Measurements from ENCODE around the gene HYDIN.
"Not testable (repeated sequence)": the region's sequence is repeated elsewhere in the genome, so short reads cannot be mapped to it uniquely, and the experiment has no call there.

Gene HYDIN

GRCh38 chr16:71105881-71106280 lies 124.6 kb downstream of the HYDIN start:
- H3K4me1 ChIP-seq (ENCODE audit: control insufficient read depth, insufficient read depth, low read length); H3K9me3 ChIP-seq (ENCODE audit: control insufficient read depth in 2 of 2, low read length in 2 of 2); H3K9ac ChIP-seq (ENCODE audit: low read length in 2 of 2); H3K27me3 ChIP-seq (ENCODE audit: control insufficient read depth in 1 of 2, insufficient read depth in 2 of 2, low read length in 2 of 2); H3K4me3 ChIP-seq (ENCODE audit: low read length in 2 of 2); H3K27ac ChIP-seq (ENCODE audit: low read length); H3K36me3 ChIP-seq (ENCODE audit: control insufficient read depth in 2 of 2, insufficient read depth in 2 of 2, low read length in 2 of 2): not testable (repeated sequence)

GRCh38 chr16:71083573-71083972 lies 146.9 kb downstream of the HYDIN start:
- not testable (repeated sequence) for H3K4me1 ChIP-seq (ENCODE audit: control insufficient read depth, insufficient read depth, low read length); H3K36me3 ChIP-seq (ENCODE audit: control insufficient read depth in 2 of 2, insufficient read depth in 2 of 2, low read length in 2 of 2); H3K4me3 ChIP-seq (ENCODE audit: low read length in 2 of 2); H3K27me3 ChIP-seq (ENCODE audit: control insufficient read depth in 1 of 2, insufficient read depth in 2 of 2, low read length in 2 of 2); H3K27ac ChIP-seq (ENCODE audit: low read length); H3K9ac ChIP-seq (ENCODE audit: low read length in 2 of 2); H3K9me3 ChIP-seq (ENCODE audit: control insufficient read depth in 2 of 2, low read length in 2 of 2)

- H3K4me1 ChIP-seq (ENCODE audit: control insufficient read depth, insufficient read depth, low read length); H3K36me3 ChIP-seq (ENCODE audit: control insufficient read depth in 2 of 2, insufficient read depth in 2 of 2, low read length in 2 of 2); H3K9me3 ChIP-seq (ENCODE audit: control insufficient read depth in 2 of 2, low read length in 2 of 2); H3K27ac ChIP-seq (ENCODE audit: low read length); H3K4me3 ChIP-seq (ENCODE audit: low read length in 2 of 2); H3K27me3 ChIP-seq (ENCODE audit: control insufficient read depth in 1 of 2, insufficient read depth in 2 of 2, low read length in 2 of 2); H3K9ac ChIP-seq (ENCODE audit: low read length in 2 of 2): not testable (repeated sequence)
Measured at GRCh38 chr16:71080777-71081176, 149.7 kb downstream of the HYDIN start.

GRCh38 chr16:71080262-71080661 lies 150.3 kb downstream of the HYDIN start:
- not testable (repeated sequence) for H3K36me3 ChIP-seq (ENCODE audit: control insufficient read depth in 2 of 2, insufficient read depth in 2 of 2, low read length in 2 of 2); H3K27ac ChIP-seq (ENCODE audit: low read length); H3K4me1 ChIP-seq (ENCODE audit: control insufficient read depth, insufficient read depth, low read length)

GRCh38 chr16:71070651-71071050 lies 159.9 kb downstream of the HYDIN start:
- H3K36me3 ChIP-seq (ENCODE audit: control insufficient read depth in 2 of 2, insufficient read depth in 2 of 2, low read length in 2 of 2); H3K27ac ChIP-seq (ENCODE audit: low read length); H3K9ac ChIP-seq (ENCODE audit: low read length in 2 of 2); H3K4me3 ChIP-seq (ENCODE audit: low read length in 2 of 2); H3K4me1 ChIP-seq (ENCODE audit: control insufficient read depth, insufficient read depth, low read length); H3K9me3 ChIP-seq (ENCODE audit: control insufficient read depth in 2 of 2, low read length in 2 of 2); H3K27me3 ChIP-seq (ENCODE audit: control insufficient read depth in 1 of 2, insufficient read depth in 2 of 2, low read length in 2 of 2): not testable (repeated sequence)

More at GRCh38 chr16:71080262-71080661, 150.3 kb downstream of the HYDIN start:
- not testable (repeated sequence) for H3K9ac ChIP-seq (ENCODE audit: low read length in 2 of 2); H3K9me3 ChIP-seq (ENCODE audit: control insufficient read depth in 2 of 2, low read length in 2 of 2); H3K27me3 ChIP-seq (ENCODE audit: control insufficient read depth in 1 of 2, insufficient read depth in 2 of 2, low read length in 2 of 2); H3K4me3 ChIP-seq (ENCODE audit: low read length in 2 of 2)

- not testable (repeated sequence) for H3K27me3 ChIP-seq (ENCODE audit: control insufficient read depth in 1 of 2, insufficient read depth in 2 of 2, low read length in 2 of 2); H3K9ac ChIP-seq (ENCODE audit: low read length in 2 of 2); H3K4me1 ChIP-seq (ENCODE audit: control insufficient read depth, insufficient read depth, low read length); H3K27ac ChIP-seq (ENCODE audit: low read length); H3K9me3 ChIP-seq (ENCODE audit: control insufficient read depth in 2 of 2, low read length in 2 of 2); H3K4me3 ChIP-seq (ENCODE audit: low read length in 2 of 2); H3K36me3 ChIP-seq (ENCODE audit: control insufficient read depth in 2 of 2, insufficient read depth in 2 of 2, low read length in 2 of 2)
Measured at GRCh38 chr16:71069842-71070241, 160.7 kb downstream of the HYDIN start.

- H3K4me3 ChIP-seq (ENCODE audit: low read length in 2 of 2); H3K9me3 ChIP-seq (ENCODE audit: control insufficient read depth in 2 of 2, low read length in 2 of 2); H3K9ac ChIP-seq (ENCODE audit: low read length in 2 of 2); H3K36me3 ChIP-seq (ENCODE audit: control insufficient read depth in 2 of 2, insufficient read depth in 2 of 2, low read length in 2 of 2); H3K4me1 ChIP-seq (ENCODE audit: control insufficient read depth, insufficient read depth, low read length); H3K27ac ChIP-seq (ENCODE audit: low read length); H3K27me3 ChIP-seq (ENCODE audit: control insufficient read depth in 1 of 2, insufficient read depth in 2 of 2, low read length in 2 of 2): not testable (repeated sequence)
Measured at GRCh38 chr16:71053897-71054609, 176.5 kb downstream of the HYDIN start.

GRCh38 chr16:71050307-71050706 lies 180.2 kb downstream of the HYDIN start:
- not testable (repeated sequence) for H3K9ac ChIP-seq (ENCODE audit: low read length in 2 of 2); H3K27ac ChIP-seq (ENCODE audit: low read length); H3K4me3 ChIP-seq (ENCODE audit: low read length in 2 of 2); H3K36me3 ChIP-seq (ENCODE audit: control insufficient read depth in 2 of 2, insufficient read depth in 2 of 2, low read length in 2 of 2); H3K27me3 ChIP-seq (ENCODE audit: control insufficient read depth in 1 of 2, insufficient read depth in 2 of 2, low read length in 2 of 2); H3K9me3 ChIP-seq (ENCODE audit: control insufficient read depth in 2 of 2, low read length in 2 of 2); H3K4me1 ChIP-seq (ENCODE audit: control insufficient read depth, insufficient read depth, low read length)

- H3K36me3 ChIP-seq (ENCODE audit: control insufficient read depth in 2 of 2, insufficient read depth in 2 of 2, low read length in 2 of 2): not testable (repeated sequence)
Measured at GRCh38 chr16:71039368-71040111, 191.0 kb downstream of the HYDIN start.

GRCh38 chr16:71038421-71038820 lies 192.1 kb downstream of the HYDIN start:
- not testable (repeated sequence) for H3K4me3 ChIP-seq (ENCODE audit: low read length in 2 of 2); H3K9me3 ChIP-seq (ENCODE audit: control insufficient read depth in 2 of 2, low read length in 2 of 2); H3K27me3 ChIP-seq (ENCODE audit: control insufficient read depth in 1 of 2, insufficient read depth in 2 of 2, low read length in 2 of 2); H3K27ac ChIP-seq (ENCODE audit: low read length); H3K36me3 ChIP-seq (ENCODE audit: control insufficient read depth in 2 of 2, insufficient read depth in 2 of 2, low read length in 2 of 2); H3K4me1 ChIP-seq (ENCODE audit: control insufficient read depth, insufficient read depth, low read length); H3K9ac ChIP-seq (ENCODE audit: low read length in 2 of 2)

More at GRCh38 chr16:71039368-71040111, 191.0 kb downstream of the HYDIN start:
- not testable (repeated sequence) for H3K27me3 ChIP-seq (ENCODE audit: control insufficient read depth in 1 of 2, insufficient read depth in 2 of 2, low read length in 2 of 2); H3K9ac ChIP-seq (ENCODE audit: low read length in 2 of 2); H3K9me3 ChIP-seq (ENCODE audit: control insufficient read depth in 2 of 2, low read length in 2 of 2); H3K27ac ChIP-seq (ENCODE audit: low read length); H3K4me1 ChIP-seq (ENCODE audit: control insufficient read depth, insufficient read depth, low read length); H3K4me3 ChIP-seq (ENCODE audit: low read length in 2 of 2)

GRCh38 chr16:71037987-71038386 lies 192.5 kb downstream of the HYDIN start:
- H3K27me3 ChIP-seq (ENCODE audit: control insufficient read depth in 1 of 2, insufficient read depth in 2 of 2, low read length in 2 of 2); H3K9ac ChIP-seq (ENCODE audit: low read length in 2 of 2); H3K36me3 ChIP-seq (ENCODE audit: control insufficient read depth in 2 of 2, insufficient read depth in 2 of 2, low read length in 2 of 2); H3K4me1 ChIP-seq (ENCODE audit: control insufficient read depth, insufficient read depth, low read length); H3K4me3 ChIP-seq (ENCODE audit: low read length in 2 of 2); H3K27ac ChIP-seq (ENCODE audit: low read length); H3K9me3 ChIP-seq (ENCODE audit: control insufficient read depth in 2 of 2, low read length in 2 of 2): not testable (repeated sequence)

Data from stomach smooth muscle (tissue), 2 donors.